Liver (tissue), 3 donors: ENCODE measurements around the gene SCRN1.

Experiments
- CTCF ChIP-seq: fragments of 150-350 bp; IDR thresholded peaks from 2 replicates; pipeline ENCODE4 v1.5.1; 2017; ENCODE audit warnings: improper control_type of control experiment, low read depth, low read length; ENCODE audit not compliant: missing input control
- JUND ChIP-seq, 2 donors: IDR thresholded peaks; 2 replicates each; pipeline ENCODE4 v1.6.1; 2016; ENCODE audit warnings: antibody characterized with exemption in 2 of 2
- MAX ChIP-seq: IDR thresholded peaks from 2 replicates; pipeline ENCODE4 v1.6.1; 2016; ENCODE audit warnings: antibody characterized with exemption
- RAD21 ChIP-seq, 2 donors: IDR thresholded peaks; 2 replicates each; pipeline ENCODE4 v1.6.1; 2016; ENCODE audit warnings: antibody characterized with exemption in 2 of 2, mild to moderate bottlenecking in 2 of 2
- REST ChIP-seq: IDR thresholded peaks from 2 replicates; pipeline ENCODE4 v1.6.1; 2016; ENCODE audit warnings: antibody characterized with exemption, mild to moderate bottlenecking
- RXRA ChIP-seq, 2 donors: IDR thresholded peaks; 2 replicates each; pipeline ENCODE4 v1.6.1; 2017 to 2018; ENCODE audit warnings: antibody characterized with exemption in 2 of 2, mild to moderate bottlenecking in 1 of 2
- TAF1 ChIP-seq: conservative IDR thresholded peaks from 2 replicates; pipeline ENCODE4 v1.6.1; 2016; ENCODE audit warnings: antibody characterized with exemption, mild to moderate bottlenecking
- YY1 ChIP-seq: IDR thresholded peaks from 2 replicates; pipeline ENCODE4 v1.6.1; 2016; ENCODE audit warnings: antibody characterized with exemption, mild to moderate bottlenecking
- donor health status: healthy.
- donor health status: healthy.

- no peak for TF ChIP-seq CTCF
- TF ChIP-seq REST, result no peak
- no peak for TF ChIP-seq JUND (IDR thresholded peaks at IDR 0.05)
- TF ChIP-seq TAF1, result no peak
- no peak for TF ChIP-seq RXRA (IDR thresholded peaks at IDR 0.05)
- TF ChIP-seq YY1, result no peak
- no peak for TF ChIP-seq MAX
- TF ChIP-seq RAD21 (IDR thresholded peaks at IDR 0.05), result no peak
These were observed 69.1 kb downstream of the SCRN1 start for GRCh38 chr7:29920491-29920890.
